HG02678 (cell line): Measurements from ENCODE around the gene NRF1.

Source experiments
- ATAC-seq: cut with Tn5 transposase; IDR thresholded peaks from one replicate; pipeline ENCODE4 v1.9.1; 2021; ENCODE audit warnings: mild to moderate bottlenecking, moderate library complexity; ENCODE audit not compliant: unreplicated experiment

Gene NRF1

DNA sequence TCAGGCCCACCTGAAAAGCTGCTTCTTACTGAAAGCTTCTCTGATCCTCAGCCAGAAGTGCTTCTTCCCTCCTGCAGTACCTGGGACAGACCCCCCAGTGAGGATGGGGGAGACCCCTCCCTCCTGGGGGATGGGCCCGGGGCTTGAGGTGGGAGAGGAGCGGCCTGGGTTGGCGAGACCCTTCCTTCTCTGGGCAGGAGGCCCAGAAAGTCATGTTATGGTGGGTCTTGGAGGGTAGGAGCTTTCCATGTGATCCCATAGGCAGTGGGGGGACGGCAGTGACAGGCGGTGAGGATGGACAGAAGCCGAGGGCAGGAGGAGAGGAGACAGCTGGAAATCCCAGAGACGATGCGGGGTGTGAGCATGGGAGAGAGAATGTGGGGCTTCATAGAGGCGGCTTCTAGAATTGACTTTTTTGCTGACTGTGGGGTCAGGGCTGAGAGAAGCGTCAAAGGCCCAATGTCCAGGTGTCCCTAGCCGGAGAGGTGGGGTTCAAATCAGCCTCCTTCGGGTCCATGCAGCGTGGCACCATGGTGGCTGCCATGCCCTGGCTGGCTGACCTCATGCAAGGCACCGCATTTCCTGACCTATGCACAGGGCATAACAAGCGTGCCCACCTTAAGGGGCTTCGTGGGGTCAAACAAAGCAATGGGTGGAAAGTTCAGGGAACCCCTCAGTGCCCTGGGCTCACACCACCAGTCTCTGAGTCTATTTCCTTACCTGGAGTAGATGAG, 187.3 kb downstream of the NRF1 start:
- no peak for ATAC-seq

DNA sequence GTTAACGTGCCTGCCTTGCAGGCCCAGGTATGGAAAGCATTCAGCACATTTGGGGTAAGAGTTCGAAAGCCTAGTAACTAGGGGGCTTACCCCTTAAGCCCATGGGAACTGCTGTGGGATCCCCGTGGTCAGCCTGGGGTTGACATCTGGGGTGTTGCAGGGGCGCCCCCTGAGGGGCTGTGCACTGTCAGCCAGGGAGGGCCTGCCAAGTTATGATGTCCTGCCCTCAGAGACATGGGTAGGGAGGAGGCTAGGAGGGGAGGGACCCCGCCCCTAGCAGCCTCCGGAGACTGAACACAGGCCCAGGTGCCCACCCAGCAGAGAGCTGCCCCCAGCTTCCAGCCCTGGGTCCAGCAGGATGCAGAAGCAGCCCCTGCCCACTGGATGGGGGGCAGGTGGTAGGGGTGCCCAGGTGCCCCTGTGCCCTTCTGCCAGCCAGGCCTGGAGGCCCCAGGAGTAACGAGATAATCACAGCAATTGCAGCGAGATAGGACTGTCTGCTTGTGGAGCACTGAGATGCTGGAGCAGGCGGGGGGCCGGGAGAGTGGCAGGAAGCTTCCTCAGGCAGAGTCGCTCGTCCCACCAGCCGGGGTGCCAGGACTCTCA, 187.9 kb downstream of the NRF1 start:
- ATAC-seq: no peak

DNA sequence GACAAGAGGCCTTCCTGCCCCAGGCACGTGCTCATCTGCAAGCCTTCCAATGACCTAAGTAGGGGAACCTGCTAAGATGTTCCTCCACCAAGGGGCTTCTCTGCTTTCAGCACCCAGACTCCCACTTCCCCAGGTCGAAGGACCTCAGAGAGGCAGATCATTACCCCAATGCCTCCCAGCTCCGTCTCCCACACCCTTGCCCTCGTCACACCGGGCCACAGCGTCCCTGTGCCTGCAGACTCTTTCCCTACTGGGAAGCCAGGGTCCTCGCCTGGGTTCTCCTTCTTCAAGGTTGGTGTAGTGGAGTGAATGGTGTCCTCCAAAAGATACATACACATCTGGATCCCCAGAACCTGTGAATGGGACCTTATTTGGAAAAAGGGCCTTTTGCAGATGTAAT, 189.4 kb downstream of the NRF1 start:
- ATAC-seq: no peak

DNA sequence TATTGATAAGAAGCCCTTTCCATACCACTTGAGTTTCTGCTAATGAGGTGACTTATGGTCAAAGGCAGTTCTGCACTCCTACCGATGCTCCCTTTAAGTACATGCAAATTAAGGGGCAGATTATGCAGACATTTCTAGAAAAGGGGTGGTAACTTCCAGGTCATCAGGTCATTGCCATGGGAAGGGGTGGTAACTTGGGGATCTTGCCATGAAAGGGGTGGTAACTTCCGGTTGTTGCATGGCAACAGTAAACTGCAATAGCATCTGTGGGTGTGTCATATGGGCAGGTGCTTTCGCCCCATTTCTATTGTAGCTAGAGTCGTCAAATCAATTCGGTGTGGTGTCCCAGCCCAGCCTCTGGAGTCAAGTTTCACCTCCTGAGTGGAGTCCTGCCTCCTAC, 190.4 kb downstream of the NRF1 start:
- no peak for ATAC-seq

DNA sequence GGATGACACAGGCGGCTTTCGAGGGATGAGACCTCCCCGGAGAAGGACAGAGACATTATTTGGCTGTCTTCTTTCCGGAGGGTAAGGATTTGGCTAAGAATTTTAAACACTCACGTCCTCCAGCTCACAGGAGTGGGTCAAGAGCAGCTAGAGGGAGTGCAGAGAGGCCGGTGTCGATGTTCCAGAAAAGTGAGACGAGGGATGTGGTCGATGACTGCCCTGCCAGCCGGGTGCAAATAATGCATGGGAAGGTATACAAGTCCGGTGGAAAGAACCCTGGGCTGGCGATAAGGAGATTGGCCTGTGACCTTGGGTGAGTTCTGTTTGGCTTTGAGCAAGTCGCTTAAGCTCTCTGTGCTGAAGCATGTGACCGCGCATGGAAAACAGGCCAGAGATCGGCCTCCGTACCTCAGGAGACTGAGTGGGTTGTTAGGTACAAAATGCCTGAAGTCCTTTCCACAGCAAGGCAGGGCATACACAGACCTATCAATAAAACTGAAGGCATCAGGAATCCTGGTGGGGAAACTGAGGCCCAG, 192.1 kb downstream of the NRF1 start:
- no peak for ATAC-seq

DNA sequence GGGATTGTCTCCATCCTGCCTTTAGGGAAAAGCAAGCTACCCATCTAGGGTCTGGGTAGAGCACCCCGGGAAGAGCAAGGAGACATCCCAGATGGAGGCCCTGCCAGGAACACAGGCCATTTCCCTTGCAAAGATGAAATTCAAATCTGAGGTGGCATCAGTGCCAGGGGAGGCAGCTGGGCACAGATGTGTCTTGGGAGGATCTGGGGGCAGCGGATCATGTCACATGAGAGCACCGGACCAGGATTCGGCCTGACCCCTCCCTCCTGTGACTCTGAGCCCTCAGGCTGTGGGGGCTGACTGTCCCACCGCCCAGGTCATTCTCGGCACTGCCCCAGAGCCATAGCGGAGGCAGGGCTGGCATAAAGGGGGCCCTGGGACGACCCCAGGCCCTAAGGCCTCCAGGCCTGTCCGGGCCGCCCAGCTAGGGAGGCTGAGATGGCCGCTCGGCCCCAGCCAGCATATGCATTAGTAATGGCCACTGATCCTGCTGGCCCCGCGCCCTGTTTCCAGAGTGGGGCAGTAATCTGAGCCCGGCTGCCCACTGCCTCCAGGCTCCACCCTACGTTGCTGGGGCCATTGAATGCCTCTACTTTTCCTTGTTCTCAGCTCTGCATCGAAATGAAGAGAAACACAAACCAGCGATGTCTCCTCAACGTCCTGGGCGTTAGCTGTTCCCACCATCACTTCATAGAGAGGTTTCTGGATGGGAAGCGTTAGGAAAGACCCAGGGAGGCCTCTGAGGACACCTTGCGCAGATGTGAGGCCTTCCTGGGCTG, 192.8 kb downstream of the NRF1 start:
- ATAC-seq: no peak

DNA sequence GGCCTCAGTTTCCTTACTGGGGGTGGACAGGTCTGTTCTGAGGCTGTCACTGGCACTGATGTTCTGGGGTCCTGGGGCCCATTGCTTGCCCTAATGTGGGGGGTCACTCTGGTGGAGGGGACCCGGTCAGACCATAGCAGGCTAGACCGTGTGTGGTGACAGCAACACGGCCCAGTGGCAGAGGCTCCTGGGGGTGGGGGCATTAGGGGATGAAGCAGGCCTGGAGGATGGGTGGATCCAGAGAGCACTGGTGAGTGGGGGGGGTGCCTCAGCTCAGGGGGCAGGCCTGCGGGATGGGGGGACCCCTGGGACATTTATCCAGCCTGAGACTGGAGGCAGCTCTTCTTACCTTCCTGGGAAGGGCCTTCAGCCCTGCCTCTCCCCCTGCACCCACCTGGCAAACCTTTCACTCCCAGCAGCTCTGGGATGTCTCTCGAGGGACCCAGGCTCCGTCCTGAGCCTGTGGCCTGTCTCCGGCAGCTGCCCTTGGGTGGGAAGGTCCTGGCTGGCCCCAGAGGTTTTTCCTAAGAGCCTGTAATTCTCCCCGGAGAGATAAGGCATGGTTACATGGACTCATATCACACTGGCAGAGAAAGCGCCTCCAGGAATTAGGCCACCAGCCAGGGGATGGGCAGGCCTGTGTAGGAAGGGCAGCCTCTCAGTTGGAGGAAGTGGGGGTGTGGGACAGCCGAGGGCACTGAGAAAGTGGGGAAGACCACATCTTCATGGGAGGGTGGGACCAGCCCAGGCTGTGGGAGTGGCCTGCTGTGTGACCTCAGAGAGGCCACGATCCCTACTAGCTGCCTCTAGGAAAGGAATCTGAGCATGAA, 193.6 kb downstream of the NRF1 start:
- no peak for ATAC-seq
